ENCODE results near the gene ATP6V1G1.

Gene ATP6V1G1

DNA sequence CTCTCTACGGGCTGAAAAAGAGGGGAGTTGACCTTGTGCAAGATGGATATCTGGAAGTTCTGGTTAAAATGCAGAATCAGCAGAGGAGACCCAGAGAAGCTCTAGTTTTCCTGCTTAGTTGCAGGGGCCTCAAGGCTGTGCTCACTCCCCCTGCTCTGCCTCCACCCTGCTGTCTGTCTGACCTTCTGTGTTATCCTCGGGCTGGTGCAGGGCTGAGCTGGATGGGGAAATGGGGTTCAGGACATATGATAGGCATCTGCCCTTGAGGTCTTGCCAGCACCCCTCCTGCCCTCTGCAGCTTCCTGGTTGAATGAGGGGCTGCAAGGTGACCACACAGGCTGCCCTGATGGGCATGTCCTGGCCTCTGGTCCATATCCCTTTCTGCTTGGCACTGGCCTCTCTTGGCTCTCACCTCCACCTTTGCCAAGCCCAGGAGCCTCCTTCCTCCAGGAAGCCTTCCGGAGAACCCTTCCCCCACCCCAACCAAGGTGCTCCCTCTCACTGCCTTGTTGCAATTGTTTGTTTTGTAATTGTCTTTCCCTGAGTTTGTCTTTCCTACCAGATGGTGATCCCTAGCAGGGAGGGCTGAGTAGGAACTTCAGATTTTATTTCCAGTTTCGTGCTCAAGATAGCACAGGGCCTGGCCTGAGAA lies 24.8 kb downstream of the ATP6V1G1 start:
- DNase-seq (ENCODE audit: low read depth in 2 of 2), result no peak

GRCh38 chr9:114613087-114613486 lies 25.5 kb downstream of the ATP6V1G1 start:
- no peak for DNase-seq (ENCODE audit: low read depth in 2 of 2)

DNA sequence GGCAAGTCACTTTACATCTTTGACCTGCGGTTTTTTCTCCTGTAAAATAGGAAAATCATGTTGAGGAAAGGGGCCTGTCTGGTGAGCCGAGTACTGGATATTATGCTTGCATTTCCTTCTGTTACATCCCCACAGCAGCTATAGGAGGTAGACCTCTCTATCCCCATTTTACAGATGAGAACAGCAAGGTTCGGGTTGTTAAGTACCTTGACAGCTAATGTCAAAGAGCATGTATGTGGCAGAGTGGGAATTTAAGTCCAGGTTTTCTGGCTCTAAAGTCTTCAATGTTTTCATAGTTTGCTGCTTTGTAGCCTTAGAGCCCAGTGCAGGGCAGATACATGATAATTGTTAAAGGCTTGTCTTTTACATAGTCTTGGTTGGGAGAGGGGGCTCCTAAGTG lies 26.4 kb downstream of the ATP6V1G1 start:
- no peak for DNase-seq (ENCODE audit: low read depth in 2 of 2)

DNA sequence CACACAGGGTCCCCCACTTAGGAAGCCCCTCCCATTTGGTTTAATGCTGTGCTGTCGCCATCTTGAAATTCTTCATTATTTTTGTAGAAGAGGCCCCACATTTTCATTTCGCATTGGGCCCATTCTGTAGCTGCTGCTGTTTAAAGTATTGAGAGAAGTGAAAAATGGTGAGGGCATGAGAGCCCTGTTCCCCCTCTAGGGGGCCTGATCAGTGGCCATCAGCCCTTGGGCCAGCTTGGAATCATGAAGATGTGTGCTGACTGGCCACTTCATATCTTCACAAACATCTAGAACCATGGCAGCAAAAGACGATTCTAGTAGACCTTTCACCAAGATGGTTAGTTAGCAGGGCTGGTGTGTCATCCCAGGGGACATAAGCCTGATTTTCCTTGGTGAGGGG lies 26.8 kb downstream of the ATP6V1G1 start:
- no peak for DNase-seq (ENCODE audit: low read depth in 2 of 2)

DNA sequence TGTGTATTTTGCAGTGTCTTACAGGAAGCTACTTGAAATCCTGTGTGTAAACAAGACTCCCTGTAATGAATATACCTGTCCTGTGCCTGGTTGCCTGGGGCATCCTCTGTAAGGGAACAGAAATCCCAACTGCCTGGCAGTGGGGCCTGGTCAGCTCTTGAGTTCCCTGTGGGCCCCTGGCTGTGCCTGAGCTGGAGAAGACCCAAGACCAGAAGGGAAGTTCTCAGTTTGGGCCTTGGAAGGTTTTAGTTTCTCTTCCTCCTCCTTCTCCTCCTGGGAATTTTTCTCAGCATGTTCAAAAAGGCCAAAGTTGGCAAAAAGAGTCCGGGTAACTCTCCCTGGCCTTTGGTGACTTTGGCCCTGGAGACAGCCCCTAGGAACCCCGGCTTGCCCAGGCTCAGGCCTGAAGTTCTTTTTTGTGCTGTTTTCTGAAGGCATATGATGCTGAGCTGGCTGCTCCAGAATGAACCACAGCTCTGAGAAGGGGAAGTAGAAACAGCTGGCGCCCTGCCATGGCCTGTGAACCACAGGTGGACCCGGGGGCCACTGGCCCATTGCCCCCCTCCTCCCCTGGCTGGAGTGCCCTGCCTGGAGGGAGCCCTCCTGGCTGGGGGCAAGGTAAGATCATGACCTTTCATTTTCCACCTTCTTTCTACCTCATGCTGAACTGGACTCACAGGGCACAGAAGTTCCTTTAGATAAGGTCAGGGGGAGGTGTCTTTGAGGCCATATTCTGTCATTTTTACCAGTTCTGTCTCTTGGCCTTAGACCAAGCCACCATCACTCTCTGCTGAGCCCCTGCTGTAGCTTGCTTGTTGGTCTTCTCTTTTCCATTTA lies 29.3 kb downstream of the ATP6V1G1 start:
- no peak for DNase-seq (ENCODE audit: low read depth in 2 of 2)

DNA sequence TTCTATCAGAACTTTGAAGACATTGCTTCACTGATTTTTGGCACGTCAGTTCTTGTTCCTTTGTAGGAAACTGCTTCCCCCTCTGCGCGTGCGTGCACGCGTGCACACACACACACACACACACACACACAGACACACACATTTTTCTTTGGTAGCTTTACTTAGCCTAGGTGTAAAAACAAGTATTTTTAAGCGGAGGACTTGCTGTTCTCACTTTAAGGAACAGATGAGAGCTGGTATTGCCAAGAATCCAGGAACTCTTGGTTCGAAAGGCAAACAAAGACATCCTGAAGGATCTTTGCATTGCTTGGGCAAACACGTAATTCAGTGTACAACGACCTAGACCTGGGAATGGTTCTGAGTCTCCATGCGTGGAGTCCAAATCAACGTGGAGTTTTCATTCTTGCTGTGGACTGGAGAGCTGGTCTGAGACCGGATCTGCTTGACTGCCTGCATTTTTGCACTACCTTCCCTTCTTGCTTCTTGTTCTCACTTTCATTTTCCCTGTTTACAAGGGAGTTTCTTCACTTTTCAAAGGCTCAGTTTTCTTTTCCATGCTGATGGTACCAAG lies 31.7 kb downstream of the ATP6V1G1 start:
- DNase-seq (ENCODE audit: low read depth in 2 of 2), result no peak

- DNase-seq (ENCODE audit: low read depth in 2 of 2), result no peak
Observed at GRCh38 chr9:114621561-114621960, 34.0 kb downstream of the ATP6V1G1 start.

GRCh38 chr9:114621975-114622609 lies 34.5 kb downstream of the ATP6V1G1 start:
- DNase-seq (ENCODE audit: low read depth in 2 of 2), result no peak

DNA sequence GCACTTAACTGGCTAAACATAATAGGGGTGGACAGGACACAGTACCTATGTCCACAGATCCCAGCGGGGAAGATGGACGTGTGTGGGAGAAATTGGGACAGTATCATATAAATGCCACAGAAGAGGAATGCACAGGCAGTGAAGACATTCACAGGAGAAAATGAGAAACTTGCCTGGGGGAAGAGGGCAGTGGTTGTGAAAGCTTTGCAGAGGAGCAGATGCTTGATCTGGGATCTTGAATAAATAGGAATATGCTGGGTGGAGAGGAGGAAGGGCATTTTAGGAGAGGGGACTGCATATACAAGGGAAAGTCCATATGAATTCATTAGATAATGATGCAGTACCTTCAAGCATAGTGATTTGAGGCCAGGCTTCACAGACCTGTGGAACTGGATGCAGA lies 37.1 kb downstream of the ATP6V1G1 start:
- DNase-seq (ENCODE audit: low read depth in 2 of 2), result no peak

- no peak for DNase-seq (ENCODE audit: low read depth in 2 of 2)
Observed at GRCh38 chr9:114626415-114627020, 38.9 kb downstream of the ATP6V1G1 start.

- DNase-seq (ENCODE audit: low read depth in 2 of 2), result no peak
Observed at GRCh38 chr9:114627553-114627952, 40.0 kb downstream of the ATP6V1G1 start.

GRCh38 chr9:114629563-114630090 lies 42.1 kb downstream of the ATP6V1G1 start:
- no peak for DNase-seq (ENCODE audit: low read depth in 2 of 2)

- no peak for DNase-seq (ENCODE audit: low read depth in 2 of 2)
Observed at GRCh38 chr9:114631166-114631565, 43.6 kb downstream of the ATP6V1G1 start.

GRCh38 chr9:114633438-114634089 lies 46.0 kb downstream of the ATP6V1G1 start:
- no peak for DNase-seq (ENCODE audit: low read depth in 2 of 2)

DNA sequence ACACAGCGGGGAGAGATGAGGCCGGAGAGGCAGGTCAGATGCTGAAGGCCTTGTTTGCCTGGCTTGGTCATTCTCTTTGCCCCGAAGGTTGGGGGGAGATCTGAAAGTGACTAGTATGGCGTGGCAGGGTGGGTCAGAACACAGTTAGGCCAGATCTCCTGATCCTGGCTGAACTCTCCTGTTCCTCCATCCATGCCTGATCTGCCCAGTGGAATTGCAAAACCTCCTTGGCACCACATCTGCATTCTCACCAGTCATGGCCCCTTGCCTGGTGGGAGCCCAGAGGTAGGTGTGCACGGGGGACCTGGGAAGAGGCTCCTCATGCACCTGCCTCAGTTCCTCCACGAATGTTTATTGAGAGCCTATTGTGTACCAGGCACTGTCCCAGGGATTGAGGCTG lies 46.8 kb downstream of the ATP6V1G1 start:
- no peak for DNase-seq (ENCODE audit: low read depth in 2 of 2)

- no peak for DNase-seq (ENCODE audit: low read depth in 2 of 2)
Observed at GRCh38 chr9:114638404-114638803, 50.8 kb downstream of the ATP6V1G1 start.

DNA sequence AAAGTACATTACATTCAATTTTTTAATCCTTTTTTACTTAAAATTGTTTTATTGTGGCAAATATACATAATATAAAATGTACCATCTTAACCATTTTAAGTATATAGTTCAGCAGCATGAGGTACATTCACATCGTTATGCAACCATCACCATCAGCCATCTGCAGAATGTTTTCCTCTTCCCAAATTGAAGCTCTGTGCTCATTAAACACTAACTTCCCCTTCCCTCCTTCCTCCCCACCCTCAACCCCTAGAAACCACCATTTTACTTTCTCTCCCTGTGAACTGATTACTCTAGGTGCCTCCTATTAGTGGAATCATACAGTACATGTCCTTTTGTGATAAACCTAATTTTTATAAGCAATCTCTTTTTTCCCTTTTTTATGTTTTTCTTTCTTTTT lies 54.4 kb downstream of the ATP6V1G1 start:
- DNase-seq (ENCODE audit: low read depth in 2 of 2), result no peak

DNA sequence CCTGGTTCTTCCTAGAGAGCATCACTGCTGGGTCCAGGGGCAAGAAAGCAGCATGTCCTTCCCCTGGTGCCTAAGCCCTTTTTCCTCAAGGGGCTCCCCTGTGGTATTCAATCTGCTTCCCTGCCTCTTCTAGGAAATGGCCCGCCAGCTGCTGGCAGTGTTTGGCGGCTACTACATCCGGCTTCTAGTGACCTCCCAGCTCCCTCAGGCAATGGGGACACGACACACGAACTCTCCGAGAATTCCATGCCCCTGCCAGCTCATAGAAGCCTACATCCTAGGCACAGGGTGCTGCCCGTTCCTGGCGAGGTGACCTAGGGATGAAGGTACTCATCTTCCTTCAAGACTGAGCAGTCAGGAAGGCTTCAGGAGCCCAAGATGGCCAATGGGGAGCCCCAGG lies 55.4 kb downstream of the ATP6V1G1 start:
- DNase-seq (ENCODE audit: low read depth in 2 of 2), result no peak

DNA sequence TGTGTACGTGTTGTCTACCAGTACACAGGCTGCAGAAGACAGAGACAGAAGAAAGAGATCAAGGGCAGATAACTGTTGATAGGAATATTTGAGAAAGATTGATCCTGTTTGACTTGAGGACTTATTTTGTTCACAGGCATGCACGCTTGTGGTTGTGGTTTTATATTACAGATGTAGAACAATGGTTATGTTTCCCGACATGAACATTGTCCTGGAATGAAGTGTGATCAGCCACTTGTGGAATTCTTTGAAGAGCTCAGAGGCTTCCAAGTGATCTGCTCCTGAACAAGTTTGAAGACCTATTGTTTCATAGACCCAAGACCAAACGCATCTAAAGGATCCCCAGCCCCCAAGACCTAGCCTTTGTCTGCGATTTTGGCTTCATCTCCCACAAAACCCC lies 56.3 kb downstream of the ATP6V1G1 start:
- DNase-seq (ENCODE audit: low read depth in 2 of 2), result no peak
